GM12875 (cell line): ENCODE results near the gene RMC1.

ENCODE experiments used
- H3K4me3 ChIP-seq: one replicate; pipeline ENCODE4 v1.5.1; 2011; ENCODE audit warnings: low read depth, low read length, control low read depth
- TF ChIP-seq, protein P1 (sequence below): IDR thresholded peaks from 2 replicates; pipeline ENCODE4 v1.5.1; 2011; ENCODE audit warnings: low read depth, mild to moderate bottlenecking, control low read depth, inconsistent platforms, low read length, moderate library complexity, borderline replicate concordance; ENCODE audit not compliant: insufficient read depth

Gene RMC1

DNA sequence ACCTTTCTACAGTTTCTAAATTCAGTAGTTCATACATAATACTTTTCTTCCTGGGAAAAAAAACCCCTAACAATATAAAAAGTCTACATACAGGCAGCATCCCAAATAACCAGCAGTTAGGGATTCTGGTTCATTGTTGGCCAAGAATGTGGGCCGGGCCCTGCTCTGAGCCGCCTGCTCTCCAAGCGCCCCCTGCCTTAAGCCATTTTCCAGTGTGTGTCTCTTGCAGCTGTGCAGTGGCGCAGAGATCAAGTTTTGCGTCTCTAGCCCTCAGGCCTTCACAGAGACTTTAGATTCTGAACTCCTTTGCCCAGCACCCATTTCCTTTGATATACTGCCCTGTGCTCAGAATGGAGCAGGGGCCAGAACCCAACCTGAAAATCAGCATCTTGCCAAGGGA is 32.9 kb downstream of the RMC1 start:
- no peak overlapping the region for H3K4me3 ChIP-seq

DNA sequence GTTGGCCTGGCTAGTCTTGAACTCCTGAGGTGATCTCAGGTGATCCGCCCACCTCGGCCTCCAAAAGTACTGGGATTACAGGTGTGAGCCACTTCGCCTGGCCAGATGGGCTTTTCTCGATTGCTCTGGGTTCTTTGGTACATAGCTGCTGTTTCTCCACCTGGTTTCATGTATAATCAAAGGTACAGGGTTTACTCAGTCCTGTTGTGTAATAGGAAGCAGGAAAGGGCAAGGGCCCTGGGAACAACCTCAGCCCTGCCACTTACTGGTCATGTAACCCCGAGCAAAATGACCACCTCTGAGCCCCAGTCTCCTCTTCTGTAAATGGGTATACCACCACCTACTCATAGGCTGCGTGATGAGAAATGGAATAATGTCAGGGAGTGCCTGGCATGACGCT is 34.0 kb downstream of the RMC1 start:
- TF ChIP-seq, protein P1, sequence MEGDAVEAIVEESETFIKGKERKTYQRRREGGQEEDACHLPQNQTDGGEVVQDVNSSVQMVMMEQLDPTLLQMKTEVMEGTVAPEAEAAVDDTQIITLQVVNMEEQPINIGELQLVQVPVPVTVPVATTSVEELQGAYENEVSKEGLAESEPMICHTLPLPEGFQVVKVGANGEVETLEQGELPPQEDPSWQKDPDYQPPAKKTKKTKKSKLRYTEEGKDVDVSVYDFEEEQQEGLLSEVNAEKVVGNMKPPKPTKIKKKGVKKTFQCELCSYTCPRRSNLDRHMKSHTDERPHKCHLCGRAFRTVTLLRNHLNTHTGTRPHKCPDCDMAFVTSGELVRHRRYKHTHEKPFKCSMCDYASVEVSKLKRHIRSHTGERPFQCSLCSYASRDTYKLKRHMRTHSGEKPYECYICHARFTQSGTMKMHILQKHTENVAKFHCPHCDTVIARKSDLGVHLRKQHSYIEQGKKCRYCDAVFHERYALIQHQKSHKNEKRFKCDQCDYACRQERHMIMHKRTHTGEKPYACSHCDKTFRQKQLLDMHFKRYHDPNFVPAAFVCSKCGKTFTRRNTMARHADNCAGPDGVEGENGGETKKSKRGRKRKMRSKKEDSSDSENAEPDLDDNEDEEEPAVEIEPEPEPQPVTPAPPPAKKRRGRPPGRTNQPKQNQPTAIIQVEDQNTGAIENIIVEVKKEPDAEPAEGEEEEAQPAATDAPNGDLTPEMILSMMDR, result no peak
- H3K4me3 ChIP-seq, result no peak overlapping the region

More for the DNA sequence above, 32.9 kb downstream of the RMC1 start:
- TF ChIP-seq, protein P1, result no peak

DNA sequence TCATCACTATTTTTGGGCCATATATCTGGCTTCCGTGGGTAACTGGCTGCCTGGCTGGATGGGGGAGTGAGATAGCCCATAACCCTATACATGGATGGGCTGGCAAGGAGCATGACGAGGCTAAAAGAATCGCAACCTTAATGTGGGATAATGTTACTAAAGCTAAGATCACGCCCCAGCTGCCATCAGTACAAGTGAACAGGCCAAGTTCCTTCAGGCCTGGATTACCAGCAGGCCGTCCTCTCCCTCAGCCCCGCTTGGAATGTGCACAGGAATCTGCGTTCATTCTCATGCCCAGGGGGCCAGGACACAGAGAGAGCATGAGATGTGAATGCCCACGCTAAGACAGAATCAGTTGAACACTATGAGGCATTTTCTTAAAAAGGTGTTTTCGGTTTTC is 34.7 kb downstream of the RMC1 start:
- TF ChIP-seq, protein P1, result no peak
- no peak overlapping the region for H3K4me3 ChIP-seq

DNA sequence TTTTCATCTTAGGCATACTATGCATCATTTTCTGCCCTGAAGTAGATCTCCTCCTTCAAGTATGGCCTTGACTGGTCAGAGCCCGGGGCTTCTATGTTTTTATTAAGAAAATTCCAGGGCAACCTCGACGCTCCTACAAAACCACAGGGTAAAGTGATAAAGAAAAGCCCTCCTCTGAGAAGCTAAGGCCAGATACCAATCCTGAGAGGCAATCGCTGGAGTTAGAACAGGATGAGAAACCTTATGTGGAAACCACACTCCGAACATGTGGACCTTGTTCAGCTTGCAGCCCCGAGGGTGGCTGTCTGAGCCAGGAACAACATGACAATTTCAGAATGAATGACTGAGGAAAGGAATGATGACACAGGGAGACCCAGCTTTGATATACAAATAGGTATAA is 35.6 kb downstream of the RMC1 start:
- H3K4me3 ChIP-seq, result no peak overlapping the region
- TF ChIP-seq, protein P1, result no peak

DNA sequence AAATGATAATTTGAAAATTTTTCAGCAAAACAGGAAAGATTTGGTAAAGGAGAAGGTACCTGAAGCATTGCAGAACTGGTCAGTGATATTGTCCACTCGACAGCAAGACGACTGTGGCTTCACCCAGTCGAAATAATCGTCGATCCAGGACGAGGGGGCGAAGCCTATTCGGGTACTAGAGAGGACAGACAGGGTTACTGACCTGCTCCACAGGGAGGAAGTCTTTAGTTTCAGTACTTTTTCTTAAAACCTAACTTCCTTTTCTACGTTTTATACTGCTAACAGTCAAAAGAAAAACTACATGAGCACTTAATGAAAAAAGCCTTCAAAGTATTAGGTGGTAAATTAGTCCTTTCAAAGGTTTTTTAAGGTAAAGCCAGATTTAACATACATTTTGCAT is 36.0 kb downstream of the RMC1 start:
- TF ChIP-seq, protein P1, result no peak
- H3K4me3 ChIP-seq, result no peak overlapping the region

DNA sequence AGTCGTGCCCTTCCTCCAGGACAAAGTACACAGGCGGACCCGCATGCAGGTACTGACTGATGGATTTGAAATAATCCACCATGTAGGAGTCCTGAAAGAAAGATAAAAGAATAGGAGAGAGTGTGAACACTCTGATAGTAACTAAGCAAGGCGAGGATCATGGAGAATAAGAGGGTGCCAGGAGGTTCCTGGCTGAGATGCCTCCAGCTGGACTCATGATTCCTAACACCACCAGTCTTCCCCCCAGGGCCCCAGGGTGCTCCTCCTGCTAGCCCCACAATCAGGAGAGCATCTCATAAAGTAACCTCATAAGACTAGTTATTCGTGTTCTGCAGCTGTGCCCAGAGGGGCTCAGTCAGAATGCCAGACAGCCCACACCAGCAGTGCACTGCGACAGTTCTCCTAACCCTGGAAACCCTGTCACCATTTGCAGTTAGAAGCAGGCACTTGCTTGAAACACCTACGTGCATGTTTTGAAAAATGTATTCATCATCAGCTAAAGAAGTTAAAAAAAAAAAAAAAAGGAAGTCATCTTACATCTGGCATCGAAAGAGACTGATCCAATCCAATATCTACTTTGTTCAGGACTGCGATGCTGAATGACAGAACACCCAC is 36.7 kb downstream of the RMC1 start:
- TF ChIP-seq, protein P1, result no peak

DNA sequence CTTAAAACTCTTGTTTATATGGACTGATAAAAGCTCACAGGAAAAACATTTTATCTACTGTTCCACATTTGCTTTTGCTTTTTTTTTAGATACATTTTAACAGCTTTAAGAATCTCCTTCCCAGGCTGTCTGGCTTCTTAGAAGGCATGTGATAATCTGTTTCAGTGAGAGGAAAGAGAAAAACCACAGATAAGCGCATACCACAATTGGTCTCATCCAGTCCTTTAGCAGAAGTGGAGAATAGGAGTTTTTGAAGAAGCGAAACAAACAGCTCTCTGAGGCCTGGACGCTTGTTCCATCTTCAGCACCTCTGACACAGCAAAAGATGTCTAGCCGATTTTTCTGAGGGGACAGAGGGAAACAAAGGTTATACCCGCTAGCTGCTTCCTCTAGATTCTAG is 37.6 kb downstream of the RMC1 start:
- no peak overlapping the region for H3K4me3 ChIP-seq
- TF ChIP-seq, protein P1, result no peak

More for the DNA sequence above, 36.7 kb downstream of the RMC1 start:
- no peak overlapping the region for H3K4me3 ChIP-seq
